Measurements from ENCODE around the gene ST8SIA1.

The ST8SIA1 gene

DNA sequence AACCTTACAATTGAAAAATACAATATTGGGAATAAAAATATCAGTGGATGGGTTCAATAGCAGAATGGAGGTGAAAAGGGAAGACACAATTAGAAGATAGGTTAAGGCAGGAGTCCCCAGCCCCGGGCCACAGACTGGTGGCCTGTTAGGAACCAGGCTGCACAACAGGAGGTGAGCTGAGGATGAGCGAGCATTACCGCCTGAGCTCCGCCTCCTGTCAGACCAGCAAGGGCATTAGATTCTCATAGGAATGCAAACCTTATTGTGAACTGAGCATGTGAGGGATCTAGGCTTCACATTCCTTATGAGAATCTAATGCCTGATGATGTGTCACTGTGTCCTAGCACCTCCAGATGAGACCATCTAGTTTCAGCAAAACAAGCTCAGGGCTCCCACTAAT lies 27.3 kb upstream of the ST8SIA1 start:
- no peaks in the 10 kb centered on the region for H3K9me3 ChIP-seq (ENCODE audit: control insufficient read depth, insufficient read depth, low read length)
- no peak overlapping the region for H3K27ac ChIP-seq (ENCODE audit: low read depth, low read length)
- no peaks in the 10 kb centered on the region for H3K9me2 ChIP-seq (replicated peaks; ENCODE audit: control insufficient read depth, low read length)
- H3K79me2 ChIP-seq (ENCODE audit: control insufficient read depth, low read length): no peaks in the 10 kb centered on the region
- no peaks in the 10 kb centered on the region for H3K4me1 ChIP-seq (ENCODE audit: control insufficient read depth, low read length)
- no peaks in the 10 kb centered on the region for H3K36me3 ChIP-seq (ENCODE audit: control insufficient read depth, low read length)
- no peak overlapping the region for H3K4me3 ChIP-seq (ENCODE audit: low read length)
- no peaks in the 10 kb centered on the region for H3F3A ChIP-seq (ENCODE audit: control insufficient read depth, insufficient read depth)
- TF ChIP-seq EZH2phosphoT487 (IDR thresholded peaks at IDR 0.05; ENCODE audit: borderline replicate concordance, low read length): no peak
- TF ChIP-seq, protein P1, sequence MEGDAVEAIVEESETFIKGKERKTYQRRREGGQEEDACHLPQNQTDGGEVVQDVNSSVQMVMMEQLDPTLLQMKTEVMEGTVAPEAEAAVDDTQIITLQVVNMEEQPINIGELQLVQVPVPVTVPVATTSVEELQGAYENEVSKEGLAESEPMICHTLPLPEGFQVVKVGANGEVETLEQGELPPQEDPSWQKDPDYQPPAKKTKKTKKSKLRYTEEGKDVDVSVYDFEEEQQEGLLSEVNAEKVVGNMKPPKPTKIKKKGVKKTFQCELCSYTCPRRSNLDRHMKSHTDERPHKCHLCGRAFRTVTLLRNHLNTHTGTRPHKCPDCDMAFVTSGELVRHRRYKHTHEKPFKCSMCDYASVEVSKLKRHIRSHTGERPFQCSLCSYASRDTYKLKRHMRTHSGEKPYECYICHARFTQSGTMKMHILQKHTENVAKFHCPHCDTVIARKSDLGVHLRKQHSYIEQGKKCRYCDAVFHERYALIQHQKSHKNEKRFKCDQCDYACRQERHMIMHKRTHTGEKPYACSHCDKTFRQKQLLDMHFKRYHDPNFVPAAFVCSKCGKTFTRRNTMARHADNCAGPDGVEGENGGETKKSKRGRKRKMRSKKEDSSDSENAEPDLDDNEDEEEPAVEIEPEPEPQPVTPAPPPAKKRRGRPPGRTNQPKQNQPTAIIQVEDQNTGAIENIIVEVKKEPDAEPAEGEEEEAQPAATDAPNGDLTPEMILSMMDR (IDR thresholded peaks at IDR 0.05; ENCODE audit: low read depth, low read length, poor library complexity, severe bottlenecking): no peak
- no peaks in the 10 kb centered on the region for H3K27me3 ChIP-seq (ENCODE audit: control insufficient read depth, low read length)
- no peaks in the 10 kb centered on the region for H4K20me1 ChIP-seq (ENCODE audit: control insufficient read depth, insufficient read depth, low read depth, low read length)
- no peak overlapping the region for H3K4me2 ChIP-seq (ENCODE audit: low read length)

DNA sequence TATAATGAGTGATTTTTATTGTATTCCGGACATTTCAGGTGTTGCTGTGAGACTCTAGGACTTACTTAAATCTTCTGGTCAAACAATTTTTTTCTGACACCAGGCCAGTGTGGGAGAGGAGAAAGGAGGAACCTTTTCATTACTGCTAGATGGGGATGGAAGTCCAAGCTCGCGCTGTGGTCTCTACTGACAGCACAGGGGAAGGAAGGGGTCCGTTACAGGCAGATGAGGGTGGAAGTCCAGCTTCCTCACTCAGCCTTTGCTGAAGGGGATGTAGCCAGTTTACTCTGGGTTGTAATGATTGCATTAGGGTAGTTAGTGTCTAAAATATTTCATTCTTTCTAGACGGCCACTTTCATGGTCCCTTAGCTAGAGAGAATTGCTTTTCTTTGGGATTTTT lies 26.3 kb upstream of the ST8SIA1 start:
- H3F3A ChIP-seq (ENCODE audit: control insufficient read depth, insufficient read depth): no peaks in the 10 kb centered on the region
- H3K27ac ChIP-seq (ENCODE audit: low read depth, low read length): no peak overlapping the region
- no peaks in the 10 kb centered on the region for H3K9me2 ChIP-seq (replicated peaks; ENCODE audit: control insufficient read depth, low read length)
- TF ChIP-seq, protein P1 (IDR thresholded peaks at IDR 0.05; ENCODE audit: low read depth, low read length, poor library complexity, severe bottlenecking): no peak
- no peak for TF ChIP-seq EZH2phosphoT487 (IDR thresholded peaks at IDR 0.05; ENCODE audit: borderline replicate concordance, low read length)
- H3K9me3 ChIP-seq (ENCODE audit: control insufficient read depth, insufficient read depth, low read length): no peaks in the 10 kb centered on the region
- no peaks in the 10 kb centered on the region for H3K4me1 ChIP-seq (ENCODE audit: control insufficient read depth, low read length)
- H3K36me3 ChIP-seq (ENCODE audit: control insufficient read depth, low read length): no peaks in the 10 kb centered on the region
- H3K4me3 ChIP-seq (ENCODE audit: low read length): no peak overlapping the region
- H3K4me2 ChIP-seq (ENCODE audit: low read length): no peak overlapping the region
- H3K79me2 ChIP-seq (ENCODE audit: control insufficient read depth, low read length): no peaks in the 10 kb centered on the region
- H4K20me1 ChIP-seq (ENCODE audit: control insufficient read depth, insufficient read depth, low read depth, low read length): no peaks in the 10 kb centered on the region
- H3K27me3 ChIP-seq (ENCODE audit: control insufficient read depth, low read length): no peaks in the 10 kb centered on the region

DNA sequence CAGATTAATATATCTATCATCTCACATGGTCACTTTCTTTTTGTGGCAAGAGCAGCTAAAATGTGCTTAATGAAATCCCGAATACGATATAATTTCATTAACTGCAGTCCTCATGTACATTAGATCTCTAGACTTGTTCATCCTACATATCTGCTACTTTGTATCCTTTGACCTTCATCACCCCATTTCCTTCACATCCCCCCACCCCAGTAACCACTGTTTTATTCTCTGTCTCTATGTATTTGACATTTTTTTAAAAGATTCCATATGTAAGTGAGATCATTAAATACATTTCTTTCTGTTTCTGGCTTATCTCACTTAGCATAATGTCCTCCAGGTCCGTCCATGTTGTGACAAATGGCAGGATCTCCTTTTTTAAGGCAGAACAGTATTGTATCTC lies 23.0 kb upstream of the ST8SIA1 start:
- Histone ChIP-seq H3F3A (ENCODE audit: control insufficient read depth, insufficient read depth) (no peaks in the 10 kb centered on the region), H3K79me2 (ENCODE audit: control insufficient read depth, low read length) (no peaks in the 10 kb centered on the region), H3K9me3 (ENCODE audit: control insufficient read depth, insufficient read depth, low read length) (no peaks in the 10 kb centered on the region)

More for the DNA sequence above, 23.0 kb upstream of the ST8SIA1 start:
- Histone ChIP-seq H3K36me3 (ENCODE audit: control insufficient read depth, low read length) (no peaks in the 10 kb centered on the region), H3K4me2 (ENCODE audit: low read length) (no peak overlapping the region), H3K4me3 (ENCODE audit: low read length) (no peak overlapping the region), H3K9me2 (replicated peaks; ENCODE audit: control insufficient read depth, low read length) (no peaks in the 10 kb centered on the region), H3K4me1 (ENCODE audit: control insufficient read depth, low read length) (no peaks in the 10 kb centered on the region), H3K27me3 (ENCODE audit: control insufficient read depth, low read length) (no peaks in the 10 kb centered on the region), H3K27ac (ENCODE audit: low read depth, low read length) (no peak overlapping the region), H4K20me1 (ENCODE audit: control insufficient read depth, insufficient read depth, low read depth, low read length) (no peaks in the 10 kb centered on the region)
- TF ChIP-seq EZH2phosphoT487 (IDR thresholded peaks at IDR 0.05; ENCODE audit: borderline replicate concordance, low read length): no peak
- TF ChIP-seq, protein P1 (IDR thresholded peaks at IDR 0.05; ENCODE audit: low read depth, low read length, poor library complexity, severe bottlenecking): no peak
